HG03175 (cell line): ENCODE data around the gene GP1BB.

ENCODE experiments used
- ATAC-seq: cut with Tn5 transposase; IDR thresholded peaks from one replicate; pipeline ENCODE4 v1.9.1; 2021; ENCODE audit warnings: mild to moderate bottlenecking, moderate library complexity; ENCODE audit not compliant: unreplicated experiment

The GP1BB gene

DNA sequence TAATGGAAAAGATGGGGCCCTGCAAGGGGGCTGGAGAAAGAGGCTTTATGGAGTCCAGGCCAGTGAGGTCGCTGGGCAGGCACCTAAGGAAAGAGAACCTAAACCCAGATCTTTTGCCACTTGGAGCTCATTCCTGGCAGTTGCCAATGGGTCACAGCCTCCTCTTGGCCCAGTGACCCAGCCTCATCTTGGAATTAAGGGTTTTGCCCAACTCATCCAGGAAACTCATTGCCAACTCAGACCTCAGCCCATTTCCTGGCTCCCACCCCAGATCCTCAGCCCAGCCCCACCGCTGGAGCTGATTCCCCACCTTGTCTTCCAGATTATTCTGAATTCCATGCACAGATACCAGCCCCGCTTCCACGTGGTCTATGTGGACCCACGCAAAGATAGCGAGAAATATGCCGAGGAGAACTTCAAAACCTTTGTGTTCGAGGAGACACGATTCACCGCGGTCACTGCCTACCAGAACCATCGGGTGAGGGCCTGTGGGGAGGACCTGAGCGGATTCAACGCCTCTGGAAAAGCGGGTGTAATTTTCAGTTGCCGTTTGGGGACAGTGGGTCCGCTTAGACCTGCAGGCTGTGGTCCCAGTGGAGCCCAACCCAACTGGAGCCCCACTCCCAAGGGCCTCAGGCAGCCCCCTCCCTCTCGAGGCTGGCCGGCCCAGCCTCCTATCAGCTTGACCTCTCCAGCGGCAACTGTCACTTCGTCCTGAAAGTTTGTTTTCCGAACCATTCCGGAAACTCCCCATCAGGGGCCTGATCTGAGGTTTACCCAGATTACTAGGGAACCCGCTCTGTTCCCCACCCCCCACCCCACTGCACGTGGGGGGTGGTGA, 41.5 kb downstream of the GP1BB start:
- ATAC-seq, result no peak

DNA sequence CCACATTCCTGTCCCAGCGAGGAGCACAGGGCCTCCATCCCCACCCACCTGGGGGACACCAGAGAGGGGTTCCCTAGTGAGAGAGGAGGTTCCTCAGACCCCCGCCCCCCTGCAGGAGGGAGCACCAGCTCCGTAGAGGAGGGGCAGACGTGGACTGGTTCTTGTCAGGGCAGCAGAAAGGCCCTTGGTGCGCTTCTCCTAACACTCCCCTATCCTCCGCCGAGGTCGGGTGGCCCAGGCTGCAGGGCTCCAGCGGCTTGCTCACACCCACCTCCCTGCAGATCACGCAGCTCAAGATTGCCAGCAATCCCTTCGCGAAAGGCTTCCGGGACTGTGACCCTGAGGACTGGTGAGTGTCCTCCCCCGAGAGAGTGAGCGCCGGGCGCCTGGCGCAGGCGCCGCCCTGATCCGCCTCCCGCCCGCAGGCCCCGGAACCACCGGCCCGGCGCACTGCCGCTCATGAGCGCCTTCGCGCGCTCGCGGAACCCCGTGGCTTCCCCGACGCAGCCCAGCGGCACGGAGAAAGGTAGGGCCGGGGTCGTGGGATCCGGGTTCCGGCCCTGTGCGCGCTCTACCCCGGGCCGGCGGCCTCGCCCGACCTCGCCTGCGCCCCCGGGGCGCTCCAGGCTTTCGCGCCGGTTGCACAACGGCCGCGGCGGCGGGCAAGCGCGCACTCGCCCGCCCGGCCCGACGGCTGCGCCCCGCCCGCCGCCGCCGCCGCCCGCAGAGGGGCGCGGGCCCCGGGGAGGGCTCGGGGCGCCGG, 42.3 kb downstream of the GP1BB start:
- ATAC-seq, result no peak

DNA sequence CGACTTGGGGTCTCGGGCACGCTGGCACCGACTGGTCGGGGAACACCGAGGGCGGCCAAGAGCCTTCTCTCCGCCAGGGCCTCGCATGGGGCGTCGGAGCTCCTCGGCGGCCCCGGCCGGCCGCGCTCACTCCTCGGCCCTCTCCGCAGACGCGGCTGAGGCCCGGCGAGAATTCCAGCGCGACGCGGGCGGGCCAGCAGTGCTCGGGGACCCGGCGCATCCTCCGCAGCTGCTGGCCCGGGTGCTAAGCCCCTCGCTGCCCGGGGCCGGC, 42.8 kb downstream of the GP1BB start:
- no peak for ATAC-seq

DNA sequence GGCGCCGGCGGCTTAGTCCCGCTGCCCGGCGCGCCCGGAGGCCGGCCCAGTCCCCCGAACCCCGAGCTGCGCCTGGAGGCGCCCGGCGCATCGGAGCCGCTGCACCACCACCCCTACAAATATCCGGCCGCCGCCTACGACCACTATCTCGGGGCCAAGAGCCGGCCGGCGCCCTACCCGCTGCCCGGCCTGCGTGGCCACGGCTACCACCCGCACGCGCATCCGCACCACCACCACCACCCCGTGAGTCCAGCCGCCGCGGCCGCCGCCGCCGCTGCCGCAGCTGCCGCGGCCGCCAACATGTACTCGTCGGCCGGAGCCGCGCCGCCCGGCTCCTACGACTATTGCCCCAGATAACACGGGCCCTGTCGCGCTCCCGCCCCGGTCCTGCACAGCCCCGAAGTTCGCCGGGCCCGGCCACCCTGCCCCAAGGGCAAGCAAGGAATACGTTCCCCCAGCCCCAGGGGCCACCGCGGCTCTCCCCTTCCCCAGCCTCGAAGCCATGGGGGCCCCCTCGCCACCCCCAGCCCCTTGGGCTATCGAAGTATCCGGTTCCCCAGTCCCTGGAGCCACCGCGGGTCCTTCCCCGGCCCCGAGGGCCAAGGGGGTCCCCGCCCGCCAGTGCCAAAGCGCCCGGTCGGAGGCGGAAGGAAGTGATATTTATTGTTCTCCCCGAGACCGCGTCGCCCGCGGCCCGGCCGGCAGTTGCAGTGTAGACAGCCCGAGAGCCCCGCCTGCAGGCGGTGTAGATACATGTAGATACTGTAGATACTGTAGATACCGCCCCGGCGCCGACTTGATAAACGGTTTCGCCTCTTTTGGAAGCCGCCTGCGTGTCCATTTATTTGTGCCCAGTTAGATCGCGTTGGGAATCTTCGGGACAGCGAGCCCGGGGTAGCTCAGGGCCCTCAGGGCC, 43.4 kb downstream of the GP1BB start:
- ATAC-seq, result no peak

DNA sequence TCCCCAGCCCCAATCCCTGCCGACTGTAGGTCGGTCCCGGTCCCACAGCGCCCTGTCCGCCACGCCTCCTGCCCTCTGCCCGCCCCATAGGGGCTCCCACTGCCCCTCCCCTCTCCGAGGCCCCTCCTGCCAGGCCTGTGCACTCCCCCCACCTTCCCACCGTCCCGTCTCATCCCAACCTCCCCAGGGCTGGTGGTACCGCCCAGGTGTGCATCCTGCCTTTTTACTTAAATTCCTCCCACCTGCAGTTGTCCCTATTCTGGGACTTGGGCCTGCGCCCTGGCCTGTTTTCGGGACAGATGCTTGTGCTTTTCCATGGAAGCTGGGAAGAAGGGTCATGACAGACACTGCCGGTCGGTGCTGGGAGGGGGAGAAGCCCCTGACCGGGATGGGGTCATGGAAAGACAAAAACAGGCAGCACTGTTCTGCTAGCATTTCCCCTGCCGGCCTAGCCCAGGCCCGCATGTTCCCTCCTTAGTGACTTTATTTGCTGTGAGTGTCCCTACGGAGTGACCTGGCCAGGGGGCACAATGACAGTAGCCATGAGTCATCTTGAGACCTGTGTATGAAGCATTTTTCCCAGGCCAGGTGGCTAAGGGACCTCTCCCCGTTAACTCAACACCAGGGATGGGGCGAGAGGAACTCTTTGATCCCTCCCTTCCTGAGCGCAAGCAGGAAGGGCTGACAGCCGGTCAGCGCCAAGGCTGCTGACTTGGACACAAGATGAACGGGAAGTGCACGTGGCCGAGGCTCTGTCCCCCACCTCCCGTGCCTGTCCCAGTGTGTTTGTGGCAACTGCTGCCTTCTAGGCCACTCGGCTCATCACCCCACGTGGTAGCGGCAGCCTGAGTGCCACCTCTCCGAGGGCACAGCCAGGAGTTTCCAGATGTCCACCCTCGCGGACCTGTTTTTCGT, 44.3 kb downstream of the GP1BB start:
- ATAC-seq, result no peak

DNA sequence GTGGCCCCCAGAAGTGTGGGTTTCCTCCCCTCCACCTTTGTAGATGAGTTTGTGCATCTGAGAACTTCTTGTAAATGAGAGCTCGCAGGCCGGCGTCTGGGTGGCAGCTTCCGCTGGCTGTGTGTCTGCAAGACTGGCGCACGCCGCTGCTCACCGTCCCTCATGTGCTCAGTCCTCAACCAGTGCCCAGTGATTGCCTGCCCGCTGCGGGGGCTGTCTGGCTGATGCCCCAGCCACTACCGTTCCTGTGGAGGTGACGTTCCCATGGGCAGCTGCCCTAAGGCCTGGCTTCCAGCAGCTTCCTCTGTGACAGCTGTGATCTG, 46.0 kb downstream of the GP1BB start:
- ATAC-seq, result no peak

DNA sequence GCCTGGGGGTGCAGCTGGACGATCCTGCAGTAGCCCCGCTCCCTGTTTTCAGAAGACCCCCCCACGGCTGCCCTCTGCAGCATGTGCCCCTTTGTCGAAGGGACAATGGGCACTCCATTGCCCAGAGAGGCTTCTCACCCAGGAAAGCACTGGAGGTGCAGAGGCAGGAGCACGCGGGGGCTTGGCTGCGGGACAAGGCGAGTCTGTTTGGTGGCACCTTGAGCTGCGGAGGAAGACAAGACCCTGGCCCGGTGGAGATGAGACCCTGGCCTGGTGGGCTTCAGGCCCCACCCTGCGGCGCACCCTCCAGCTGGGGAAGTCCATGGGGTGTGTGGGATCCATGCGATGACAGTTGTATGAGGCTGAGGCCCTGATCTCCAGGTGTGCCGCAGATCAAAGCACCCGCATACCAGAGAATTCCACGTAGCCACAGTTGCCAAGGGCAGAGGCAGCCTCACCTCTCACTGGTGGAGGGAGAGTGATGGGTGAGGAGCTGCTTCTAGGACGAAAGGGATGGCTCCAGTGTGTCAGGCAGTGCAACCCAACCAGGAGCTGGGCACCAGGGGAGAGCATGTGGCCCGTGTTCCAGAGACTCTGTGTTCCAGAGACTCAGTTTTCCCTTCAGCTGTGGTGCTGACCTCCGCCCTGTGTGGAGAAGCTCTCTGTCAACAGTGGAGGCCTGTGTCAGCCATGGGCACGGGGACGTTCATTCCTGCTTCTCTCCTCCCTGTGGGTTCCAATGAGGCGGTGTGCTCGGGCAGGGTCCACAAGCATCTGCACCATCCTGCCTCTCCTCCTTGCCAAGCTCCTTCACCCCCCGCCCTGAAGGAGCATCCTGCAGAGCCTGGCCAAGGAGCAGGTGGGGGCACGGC, 47.2 kb downstream of the GP1BB start:
- no peak for ATAC-seq

DNA sequence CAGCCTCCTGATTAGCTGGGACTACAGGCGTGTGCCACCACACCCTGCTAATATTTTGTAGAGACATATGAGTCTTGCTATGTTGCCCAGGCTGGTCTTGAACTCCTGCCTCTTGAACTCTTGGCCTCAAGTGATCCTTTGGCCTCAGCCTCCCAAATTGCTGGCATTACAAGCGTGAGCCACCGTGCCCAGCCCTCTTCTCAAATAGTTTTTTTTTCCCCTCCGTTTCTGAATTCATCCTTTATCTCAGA, 49.0 kb downstream of the GP1BB start:
- no peak for ATAC-seq

DNA sequence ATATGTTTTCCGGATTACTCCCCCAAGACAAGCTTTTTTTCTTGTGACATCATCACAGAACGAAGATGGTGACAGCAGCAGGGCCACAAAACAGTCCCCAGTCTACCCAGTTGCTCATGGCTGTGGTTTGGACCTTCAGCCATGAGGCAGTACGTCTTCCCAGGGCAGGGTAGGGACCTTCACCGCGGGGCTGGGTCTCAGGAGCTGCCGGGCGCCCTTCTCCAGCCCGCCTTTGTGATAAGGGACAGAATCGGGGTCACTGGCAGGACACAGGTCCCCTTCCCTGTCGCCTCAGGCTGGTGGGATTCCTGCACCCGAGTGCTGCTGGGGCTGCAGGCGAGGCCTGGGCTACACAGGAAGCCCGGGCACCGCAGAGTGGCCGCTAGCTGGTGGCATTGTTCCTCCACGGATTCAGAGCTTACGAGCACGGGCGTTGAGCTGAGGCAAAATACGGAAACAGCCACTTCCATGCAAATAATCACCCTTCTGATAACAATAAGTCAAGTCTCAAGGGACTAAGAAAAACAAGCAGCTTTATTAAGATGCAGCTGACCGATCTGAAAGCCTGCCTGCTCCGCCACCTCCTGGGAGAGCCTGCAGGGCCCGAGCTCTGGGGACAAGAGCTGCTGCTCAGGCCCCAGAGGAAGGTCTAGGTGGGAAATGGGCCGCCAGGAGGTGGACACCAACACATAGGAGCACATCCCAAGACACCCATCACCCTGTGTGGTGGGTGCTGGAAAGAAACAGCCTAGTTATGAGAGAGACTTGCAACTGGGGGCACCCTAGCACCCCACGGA, 49.5 kb downstream of the GP1BB start:
- ATAC-seq, result peak; percentile 62

DNA sequence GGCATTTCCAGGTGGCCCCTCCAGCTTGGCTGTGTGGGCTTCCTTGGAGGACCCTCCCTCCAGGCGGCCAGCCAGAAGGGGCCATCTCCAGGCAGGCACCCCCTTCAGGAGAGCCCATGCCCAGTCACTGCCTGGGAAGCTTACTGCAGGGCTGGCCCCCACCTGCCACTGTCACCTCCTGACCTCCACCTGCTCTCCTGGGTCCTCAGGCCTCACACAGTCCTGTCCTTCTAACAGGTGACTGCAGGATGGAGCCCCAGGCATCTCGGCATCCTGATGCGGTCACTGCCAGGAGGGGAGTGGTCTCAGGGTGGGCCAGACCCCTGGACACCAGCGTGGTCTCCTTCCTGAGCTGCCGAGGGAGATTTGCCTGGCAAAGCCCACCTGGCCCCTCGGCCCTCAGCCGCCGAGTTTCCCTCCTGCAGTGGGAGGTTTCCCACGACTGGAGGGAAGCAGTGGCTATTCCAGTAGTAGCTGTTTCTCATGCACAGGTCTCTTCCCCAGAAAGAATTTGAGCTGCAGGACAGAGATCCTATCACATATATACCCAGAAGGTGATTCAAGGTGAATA, 50.2 kb downstream of the GP1BB start:
- no peak for ATAC-seq
